MCF 10A (cell line): ENCODE results near the gene SLC27A1. TPM values are rescaled to one million over a fixed set of nuclear protein-coding genes. Genes with fewer than 3 reads are reported as not detected.

Experiments
- BruUV-seq: library from RNA; stranded (reverse); fragments of 400-500 nt; replicated peaks from 2 replicates; lab custom pipeline; 2021; lab: Mats Ljungman, UMichigan
- CTCF ChIA-PET: fragments of 300-600 bp; sonication (Branson Sonifier 250); formaldehyde crosslinking; extraction: SDS; loops from one replicate; lab custom pipeline; 2021; ENCODE audit warnings: antibody characterized with exemption, inconsistent platforms; lab: Yijun Ruan, JAX
- POLR2A ChIA-PET: fragments of 300-600, 350-650 bp; sonication (Branson Sonifier 250); formaldehyde crosslinking; extraction: SDS; loops from one replicate; lab custom pipeline; 2020; ENCODE audit warnings: antibody characterized with exemption, inconsistent platforms; lab: Yijun Ruan, JAX
- DNase-seq: peaks from one replicate; pipeline ENCODE4 v3.0.0-alpha.2; 2018; ENCODE audit not compliant: unreplicated experiment
- H3K27ac Mint-ChIP-seq: one replicate; pipeline ENCODE4 v1.8.0; 2022; ENCODE audit warnings: mild to moderate bottlenecking, low read depth, mixed read lengths; ENCODE audit not compliant: unreplicated experiment
- H3K27me3 Mint-ChIP-seq: one replicate; pipeline ENCODE4 v1.8.0; 2022; ENCODE audit warnings: mixed read lengths; ENCODE audit not compliant: insufficient read depth, unreplicated experiment
- H3K36me3 Mint-ChIP-seq: one replicate; pipeline ENCODE4 v1.8.0; 2022; ENCODE audit warnings: mild to moderate bottlenecking, moderate library complexity, mixed read lengths; ENCODE audit not compliant: insufficient read depth, unreplicated experiment
- H3K4me1 Mint-ChIP-seq: one replicate; pipeline ENCODE4 v1.8.0; 2022; ENCODE audit warnings: mixed read lengths; ENCODE audit not compliant: insufficient read depth, unreplicated experiment
- H3K4me3 Mint-ChIP-seq: one replicate; pipeline ENCODE4 v1.8.0; 2022; ENCODE audit warnings: mild to moderate bottlenecking, moderate library complexity, mixed read lengths; ENCODE audit not compliant: unreplicated experiment
- H3K9me3 Mint-ChIP-seq: one replicate; pipeline ENCODE4 v1.8.0; 2022; ENCODE audit warnings: mixed read lengths; ENCODE audit not compliant: unreplicated experiment
- CTCF ChIP-seq: fragments of 200-600 bp; IDR thresholded peaks from one replicate; pipeline ENCODE4 v1.8.0; 2022; ENCODE audit warnings: antibody characterized with exemption, mild to moderate bottlenecking; ENCODE audit not compliant: unreplicated experiment
- intact Hi-C: fragments of 100-400 bp; cut with micrococcal nuclease; formaldehyde crosslinking; loops from 2 replicates; pipeline ENCODE4 v1.14.1; 2022
- total RNA-seq: library from RNA; stranded (reverse); gene quantifications from 2 replicates; pipeline ENCODE4 v1.2.3, GENCODE V29; 2022

Gene SLC27A1
- total RNA-seq, 1 experiment from 2014 or later = 5.0 TPM

DNA sequence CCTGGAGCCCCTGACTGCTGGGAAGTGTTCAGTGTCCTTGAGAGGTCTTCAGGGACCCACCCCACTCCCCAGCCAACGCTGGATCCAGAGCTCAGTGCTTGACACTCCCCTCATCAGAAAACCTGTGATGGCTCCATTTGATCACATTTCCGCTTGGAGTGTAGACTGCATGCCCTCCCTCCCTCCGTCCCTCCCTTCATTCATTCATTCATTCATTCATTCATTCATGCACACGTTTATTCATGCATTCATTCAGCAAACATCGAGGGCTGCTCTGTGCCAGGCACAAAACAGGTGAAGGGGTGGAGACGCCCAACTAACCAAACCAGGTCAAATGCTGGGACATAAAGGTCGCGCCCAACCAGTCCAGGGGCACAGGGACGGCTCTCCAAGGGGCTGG, 54.8 kb downstream of the SLC27A1 start:
- Mint-ChIP-seq H3K36me3 (peaks cover 17% of the 10 kb centered on the region), H3K27me3 (peaks cover 11% of the 10 kb centered on the region), H3K9me3 (peaks cover 8% of the 10 kb centered on the region), H3K4me1 (no peaks in the 10 kb centered on the region), H3K4me3 (no peak overlapping the region), H3K27ac (no peak overlapping the region)
- intact Hi-C loops = no loop called here
- ChIA-PET POLR2A (interaction anchor here (1.1 kb wide), 1 partner anchor 12 kb away, joined by 3 read pairs; no protein-coding TSS in a partner anchor), CTCF (no interaction called here)
- no TSS peak for BruUV-seq
- no peak for DNase-seq
- no peak for TF ChIP-seq CTCF

- H3K9me3 Mint-ChIP-seq = peaks cover 8% of the 10 kb centered on the region
- CTCF ChIA-PET = interaction anchor here (0.6 to 0.8 kb wide), 2 partner anchors 276 to 623 kb away, joined by 3 to 4 read pairs; no protein-coding TSS in a partner anchor
- TF ChIP-seq CTCF = no peak
- H3K27ac Mint-ChIP-seq = no peak overlapping the region
- H3K36me3 Mint-ChIP-seq = peaks cover 9% of the 10 kb centered on the region
- H3K4me1 Mint-ChIP-seq = no peaks in the 10 kb centered on the region
- H3K27me3 Mint-ChIP-seq = peaks cover 11% of the 10 kb centered on the region
- DNase-seq = no peak
- intact Hi-C loops = no loop called here
- POLR2A ChIA-PET = no interaction called here
- no peak overlapping the region for H3K4me3 Mint-ChIP-seq
- no TSS peak for BruUV-seq
Observed at GRCh38 chr19:17526922-17527321, 56.6 kb downstream of the SLC27A1 start.

- ChIA-PET POLR2A (no interaction called here), CTCF (interaction anchor here (0.6 to 0.8 kb wide), 3 partner anchors 48 to 623 kb away, joined by 3 to 4 read pairs (median 3); no protein-coding TSS in a partner anchor)
- H3K4me3 Mint-ChIP-seq = no peak overlapping the region
- BruUV-seq = no TSS peak
- intact Hi-C loops = no loop called here
- TF ChIP-seq CTCF = no peak
- no peaks in the 10 kb centered on the region for H3K4me1 Mint-ChIP-seq
- no peak for DNase-seq
- peaks cover 8% of the 10 kb centered on the region for H3K9me3 Mint-ChIP-seq
- peaks cover 11% of the 10 kb centered on the region for H3K27me3 Mint-ChIP-seq
- no peak overlapping the region for H3K27ac Mint-ChIP-seq
- H3K36me3 Mint-ChIP-seq = peaks cover 9% of the 10 kb centered on the region
Observed at GRCh38 chr19:17527326-17527725, 57.0 kb downstream of the SLC27A1 start.

GRCh38 chr19:17528610-17529009, 58.3 kb downstream of the SLC27A1 start:
- no TSS peak for BruUV-seq
- no peak for TF ChIP-seq CTCF
- no peaks in the 10 kb centered on the region for H3K4me1 Mint-ChIP-seq
- H3K36me3 Mint-ChIP-seq = peaks cover 7% of the 10 kb centered on the region
- intact Hi-C loops = no loop called here
- peaks cover 8% of the 10 kb centered on the region for H3K9me3 Mint-ChIP-seq
- no peak overlapping the region for H3K4me3 Mint-ChIP-seq
- ChIA-PET CTCF (interaction anchor here (0.6 to 0.7 kb wide), 3 partner anchors 21 to 237 kb away, joined by 3 read pairs; no protein-coding TSS in a partner anchor), POLR2A (interaction anchor here (1.7 kb wide), 1 partner anchor 17 kb away, joined by 5 read pairs; the partner anchor contains the start of gene PGLS)
- peaks cover 11% of the 10 kb centered on the region for H3K27me3 Mint-ChIP-seq
- H3K27ac Mint-ChIP-seq = no peak overlapping the region
- DNase-seq = no peak
